K562 (cell line): ENCODE results near the gene ZNF213. TPM values are rescaled to one million over a fixed set of nuclear protein-coding genes. Genes with fewer than 3 reads are reported as not detected.
A peak's percentile ranks its signal among the peaks of the same experiment; 100 is the strongest.

ENCODE experiments used
- ATF4 ChIP-seq: fragments of 450-650 bp; formaldehyde crosslinking; IDR thresholded peaks from 2 replicates; pipeline ENCODE4 v1.4.0; 2022; ENCODE audit warnings: mild to moderate bottlenecking, moderate library complexity
- ATF6 ChIP-seq: sonication (generic); formaldehyde crosslinking; IDR thresholded peaks from 2 replicates; pipeline ENCODE4 v1.4.0; 2020; ENCODE audit warnings: mild to moderate bottlenecking, missing genetic modification reagents
- ETS1 ChIP-seq: conservative IDR thresholded peaks from 2 replicates; pipeline ENCODE4 v1.6.1; 2011; ENCODE audit warnings: low read depth, mild to moderate bottlenecking, low read length; ENCODE audit not compliant: control insufficient read depth
- FOXA1 ChIP-seq: fragments of 450-650 bp; IDR thresholded peaks from 2 replicates; pipeline ENCODE4 v1.6.1; 2016; ENCODE audit warnings: mild to moderate bottlenecking, borderline replicate concordance
- FOXP4 ChIP-seq: sonication (generic); formaldehyde crosslinking; IDR thresholded peaks from 2 replicates; pipeline ENCODE4 v1.8.0; 2022; ENCODE audit warnings: mild to moderate bottlenecking, missing genetic modification reagents, borderline replicate concordance
- ILF3 ChIP-seq: fragments of 450-650 bp; IDR thresholded peaks from 2 replicates; pipeline ENCODE4 v1.6.1; 2018; ENCODE audit warnings: antibody characterized with exemption, mild to moderate bottlenecking, moderate library complexity, borderline replicate concordance
- POLR3G ChIP-seq: IDR thresholded peaks from 2 replicates; pipeline ENCODE4 v1.6.1; 2011; ENCODE audit not compliant: insufficient read length, insufficient replicate concordance; ENCODE audit errors: extremely low read depth
- TAF15 ChIP-seq: fragments of 200-400 bp; formaldehyde crosslinking; IDR thresholded peaks from 2 replicates; pipeline ENCODE4 v1.6.1; 2017; ENCODE audit warnings: mild to moderate bottlenecking, low read depth, low read length, moderate library complexity
- TGIF2 ChIP-seq: sonication (generic); formaldehyde crosslinking; IDR thresholded peaks from 2 replicates; pipeline ENCODE4 v1.8.1; 2022; ENCODE audit warnings: mild to moderate bottlenecking, missing genetic modification reagents, moderate library complexity
- XRCC5 ChIP-seq: fragments of 200-400 bp; formaldehyde crosslinking; IDR thresholded peaks from 2 replicates; pipeline ENCODE4 v1.6.1; 2017; ENCODE audit warnings: low read depth, mild to moderate bottlenecking, low read length
- ZNF511 ChIP-seq: sonication (generic); formaldehyde crosslinking; IDR thresholded peaks from 2 replicates; pipeline ENCODE4 v1.8.0; 2022; ENCODE audit warnings: mild to moderate bottlenecking, missing genetic modification reagents
- ZNF512 ChIP-seq: IDR thresholded peaks from 2 replicates; pipeline ENCODE4 v1.6.1; 2016; ENCODE audit warnings: missing genetic modification characterization, missing compliant biosample characterization
- ZNF639 ChIP-seq, 2 experiments: fragments of 200-800 bp in 1 of 2; sonication (Bioruptor generic) in 1 of 2; sonication (generic) in 1 of 2; formaldehyde crosslinking in 1 of 2; IDR thresholded peaks in 1 of 2; conservative IDR thresholded peaks in 1 of 2; 2 replicates each; pipeline versions ENCODE4 v1.5.0 to v1.6.1; 2016 to 2020; ENCODE audit warnings: missing compliant biosample characterization in 1 of 2, missing genetic modification characterization in 1 of 2, missing genetic modification reagents in 1 of 2
- ZNF707 ChIP-seq: fragments of 250-450 bp; sonication (Bioruptor Pico); conservative IDR thresholded peaks from 2 replicates; pipeline ENCODE4 v1.8.0; 2022; ENCODE audit warnings: inconsistent platforms, mild to moderate bottlenecking, moderate library complexity
- ZNF778 ChIP-seq: fragments of 450-650 bp; formaldehyde crosslinking; IDR thresholded peaks from 2 replicates; pipeline ENCODE4 v1.4.0; 2020; ENCODE audit warnings: mild to moderate bottlenecking, moderate library complexity
- polyA plus RNA-seq, 8 experiments: library from polyadenylated mRNA; depleted of rRNA in 4 of 8; stranded (reverse) in 5 of 8; unstranded in 3 of 8; fragments of >200 nt; fragmentation: Nextera tagmentation in 2 of 8; fragmentation: Illumina TruSeq in 1 of 8; extraction: Ambion mirVana in 2 of 8; extraction: Trizol in 1 of 8; gene quantifications; 2 replicates each; pipeline versions ENCODE4 v1.2.1 to v1.2.3, GENCODE V29; 2011 to 2014; ENCODE audit warnings: inconsistent platforms in 1 of 8, missing spikeins in 1 of 8
- total RNA-seq, 7 experiments: library from RNA; depleted of rRNA in 6 of 7; stranded (reverse); fragments of >200 nt in 6 of 7; fragmentation: Illumina TruSeq in 2 of 7; extraction: Trizol in 2 of 7; gene quantifications; 2 replicates each; pipeline versions ENCODE4 v1.2.1 to v1.2.3, GENCODE V29; 2011 to 2021; ENCODE audit warnings: low replicate concordance in 1 of 7

Gene ZNF213
- total and polyA plus RNA-seq, 9 of the 15 experiments (the other 6 are each of a cell fraction or from before 2014, with no cell fraction given) = 0.49 to 10.0 (median 1.8) TPM

- TF ChIP-seq TAF15 (no peak), ZNF511 (CRISPR knock-in tag) (no peak), ZNF639 (CRISPR knock-in tag; conservative IDR thresholded peaks at IDR 0.05 in 1 of 2, IDR thresholded peaks at IDR 0.05 in 1 of 2) (no peak; a peak in 1 of 4 replicates), TGIF2 (no peak), FOXP4 (no peak), ATF4 (no peak), POLR3G (no peak), ZNF512 (tag) (no peak), FOXA1 (no peak), ZNF778 (CRISPR knock-in tag) (no peak), ETS1 (0 out of 2 replicates have a peak, but pooled peaks have one; percentile 75), XRCC5 (0 out of 2 replicates have a peak, but pooled peaks have one; percentile 38), ILF3 (no peak), ATF6 (CRISPR knock-in tag) (no peak), ZNF707 (no peak)
Measured at GRCh38 chr16:3158510-3159314, 23.9 kb downstream of the ZNF213 start (continued).
